DMS 273 (cell line): ENCODE data around the gene CR1L.
"Not testable (repeated sequence)": the region's sequence is repeated elsewhere in the genome, so short reads cannot be mapped to it uniquely, and the experiment has no call there.

ENCODE experiments used
- DNase-seq: peaks from one replicate; lab custom pipeline; 2025; ENCODE audit not compliant: unreplicated experiment; lab: John Stamatoyannopoulos, UW

The CR1L gene

DNA sequence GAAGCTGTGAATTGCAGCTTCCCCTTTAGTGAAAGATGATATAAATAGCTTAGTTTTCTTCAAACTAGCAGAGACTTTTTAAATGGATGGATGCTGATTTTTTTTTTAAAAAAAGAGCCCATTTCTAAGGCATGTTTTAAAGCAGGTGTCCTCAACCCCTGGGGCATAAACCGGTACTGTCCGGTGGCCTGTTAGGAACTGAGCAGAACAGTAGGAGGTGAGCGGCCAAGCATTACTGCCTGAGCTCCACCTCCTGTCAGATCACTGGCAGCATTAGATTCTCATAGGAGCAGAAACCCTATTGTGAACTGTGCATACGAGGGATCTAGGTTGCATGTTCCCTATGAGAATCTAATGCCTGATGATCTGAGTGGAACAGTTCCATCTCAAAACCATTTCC lies 31.2 kb downstream of the CR1L start:
- DNase-seq: no peak

DNA sequence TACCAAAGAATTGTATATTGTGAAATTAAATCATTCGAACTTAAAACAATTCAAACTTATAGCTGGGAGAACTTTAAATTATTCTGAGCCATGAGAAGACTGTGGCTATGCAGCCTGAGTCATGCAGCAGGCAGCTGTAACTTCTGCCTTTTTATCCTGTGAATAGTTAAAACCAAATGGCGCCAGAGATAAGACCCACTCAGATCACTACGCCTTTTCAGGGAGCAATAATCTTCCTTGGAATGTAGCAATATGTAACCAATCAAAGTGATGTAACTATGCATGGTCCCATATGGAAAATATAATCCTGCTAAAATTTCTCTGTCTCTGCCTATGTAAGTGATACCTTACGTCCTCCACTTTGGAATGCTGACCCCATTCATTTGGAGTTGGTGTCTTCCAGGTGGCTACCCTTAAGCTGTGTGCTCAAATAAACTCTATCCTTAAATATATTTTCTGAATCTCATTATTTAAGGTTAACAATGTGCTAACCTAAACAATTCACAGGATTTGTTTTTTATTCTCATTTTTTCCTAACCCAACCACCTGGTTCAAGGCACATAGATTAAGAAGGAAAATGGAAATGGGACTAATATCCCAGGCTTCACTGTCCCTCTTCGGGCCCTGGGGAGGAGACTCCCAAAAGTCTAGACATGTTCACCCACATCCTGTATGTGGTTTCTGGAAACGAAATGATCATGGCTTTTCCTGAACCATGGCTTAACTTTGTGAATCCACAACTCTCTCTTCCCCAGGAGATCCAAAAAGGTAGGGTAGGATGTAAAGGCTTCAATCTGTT lies 35.9 kb downstream of the CR1L start:
- DNase-seq: not testable (repeated sequence)

DNA sequence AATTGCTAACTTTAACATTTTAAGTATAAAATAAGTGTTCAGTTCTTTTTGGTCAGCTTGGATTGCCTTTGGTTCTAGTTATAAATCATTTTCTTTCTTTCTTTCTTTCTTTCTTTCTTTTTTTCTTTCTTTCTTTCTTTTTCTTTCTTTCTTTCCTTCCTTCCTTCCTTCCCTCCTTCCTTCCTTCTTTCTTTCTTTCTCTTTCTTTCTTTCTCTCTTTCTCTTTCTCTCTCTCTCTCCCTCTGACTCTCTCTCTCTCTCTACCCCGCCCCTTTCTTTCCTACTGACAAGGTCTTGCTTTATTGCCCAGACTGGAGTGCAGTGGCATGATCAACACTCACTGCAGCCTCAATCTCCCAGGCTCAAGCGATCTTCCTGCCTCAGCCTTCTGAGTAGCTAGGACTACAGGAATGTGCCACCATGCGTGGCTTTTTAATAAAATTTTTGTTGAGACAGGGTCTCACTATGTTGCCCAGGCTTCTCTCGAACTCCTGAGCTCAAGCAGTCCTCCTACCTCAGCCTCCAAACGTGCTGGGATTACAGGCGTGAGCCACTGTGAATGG lies 38.0 kb downstream of the CR1L start:
- DNase-seq: not testable (repeated sequence)

DNA sequence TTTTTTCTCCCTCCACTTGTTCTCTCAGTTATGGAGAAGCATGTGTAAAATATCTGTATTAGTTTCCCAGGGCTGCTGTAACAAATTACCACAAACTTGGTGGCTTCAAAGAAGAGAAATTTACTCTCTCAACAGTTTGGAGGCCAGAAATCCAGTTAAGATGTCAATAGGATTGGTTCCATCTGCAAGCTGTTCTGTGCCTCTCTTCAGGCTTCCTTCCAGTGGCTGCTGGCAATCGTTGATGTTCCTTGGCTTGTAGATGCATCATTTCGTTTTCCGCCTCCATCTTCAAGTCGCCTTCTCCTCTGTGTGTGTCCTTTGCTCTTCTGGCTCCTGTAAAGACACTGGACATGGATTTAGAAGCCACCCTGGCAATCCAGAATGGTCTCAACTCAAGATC lies 45.6 kb downstream of the CR1L start:
- not testable (repeated sequence) for DNase-seq

DNA sequence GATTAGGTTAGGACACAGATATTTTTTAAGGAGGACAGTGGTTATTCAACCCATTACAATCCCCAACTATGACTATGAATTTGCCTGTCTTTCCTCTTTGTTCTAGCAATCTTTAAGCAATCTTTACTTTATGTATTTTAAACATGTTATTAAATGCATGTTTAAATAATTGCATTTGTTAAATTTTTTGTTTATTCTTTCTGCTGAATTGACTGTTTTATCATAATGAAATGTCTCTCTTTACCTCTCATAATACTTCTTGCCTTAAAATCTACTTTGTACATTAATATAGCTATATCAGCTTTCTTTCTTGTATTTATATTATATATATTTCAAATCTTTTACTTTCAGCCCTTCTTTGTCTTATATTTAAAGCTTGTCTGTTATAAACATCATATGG lies 46.1 kb downstream of the CR1L start:
- DNase-seq: no peak

DNA sequence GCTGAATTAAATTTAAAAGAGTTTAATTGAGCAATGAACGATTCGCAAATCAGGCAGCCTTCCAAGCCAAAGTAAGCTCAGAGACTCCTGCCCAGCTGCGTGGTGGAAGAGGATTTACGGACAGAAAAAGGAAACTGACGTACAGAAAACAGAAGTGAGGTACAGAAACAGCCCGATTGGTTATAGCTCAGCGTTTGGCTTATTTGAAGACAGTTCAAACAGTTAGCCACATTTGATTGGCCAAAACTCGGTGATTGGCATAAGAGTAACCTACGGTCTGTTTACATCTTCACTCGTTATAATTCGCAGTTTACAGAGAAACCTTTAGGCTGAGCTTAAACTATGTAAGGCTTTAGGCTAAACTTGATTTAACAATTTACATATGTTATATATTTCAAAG lies 46.9 kb downstream of the CR1L start:
- no peak for DNase-seq

DNA sequence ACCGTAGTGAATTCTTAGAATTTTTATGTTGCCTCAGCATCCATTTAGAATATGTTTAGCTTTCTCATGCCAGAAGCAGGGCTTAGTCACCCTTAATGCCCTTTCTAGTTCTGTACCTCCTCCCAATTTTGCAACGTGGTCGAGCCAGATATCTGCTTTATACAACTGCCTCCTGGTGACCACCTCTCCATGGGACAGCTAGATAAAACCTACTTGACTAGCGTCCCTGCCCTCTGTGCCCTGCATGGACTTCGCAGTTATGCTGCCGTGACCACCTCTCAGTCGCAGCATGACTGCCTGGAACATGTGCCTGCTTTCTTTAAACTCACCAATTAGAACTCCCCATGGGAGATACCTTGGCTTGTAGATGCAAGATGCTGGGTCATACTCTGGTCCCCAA lies 47.4 kb downstream of the CR1L start:
- DNase-seq: not testable (repeated sequence)

DNA sequence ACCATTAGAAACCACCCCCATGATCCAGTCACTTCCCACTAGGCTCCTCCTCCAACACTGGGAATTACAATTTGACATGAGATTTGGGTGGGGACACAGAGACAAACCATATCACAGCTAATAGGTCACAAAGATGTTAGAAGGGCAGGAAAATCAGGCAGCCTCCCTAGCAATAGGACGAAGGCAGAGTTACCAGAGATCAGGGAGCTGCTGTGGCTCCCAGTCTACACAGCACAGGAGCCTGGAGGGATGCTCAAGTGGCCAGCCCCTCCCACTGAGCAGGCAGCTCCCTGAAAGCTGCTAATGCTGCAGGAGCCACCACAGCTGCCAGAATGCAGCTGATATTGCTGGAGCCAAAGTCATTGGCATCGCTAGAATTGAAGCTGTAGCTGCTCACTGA lies 51.0 kb downstream of the CR1L start:
- no peak for DNase-seq

DNA sequence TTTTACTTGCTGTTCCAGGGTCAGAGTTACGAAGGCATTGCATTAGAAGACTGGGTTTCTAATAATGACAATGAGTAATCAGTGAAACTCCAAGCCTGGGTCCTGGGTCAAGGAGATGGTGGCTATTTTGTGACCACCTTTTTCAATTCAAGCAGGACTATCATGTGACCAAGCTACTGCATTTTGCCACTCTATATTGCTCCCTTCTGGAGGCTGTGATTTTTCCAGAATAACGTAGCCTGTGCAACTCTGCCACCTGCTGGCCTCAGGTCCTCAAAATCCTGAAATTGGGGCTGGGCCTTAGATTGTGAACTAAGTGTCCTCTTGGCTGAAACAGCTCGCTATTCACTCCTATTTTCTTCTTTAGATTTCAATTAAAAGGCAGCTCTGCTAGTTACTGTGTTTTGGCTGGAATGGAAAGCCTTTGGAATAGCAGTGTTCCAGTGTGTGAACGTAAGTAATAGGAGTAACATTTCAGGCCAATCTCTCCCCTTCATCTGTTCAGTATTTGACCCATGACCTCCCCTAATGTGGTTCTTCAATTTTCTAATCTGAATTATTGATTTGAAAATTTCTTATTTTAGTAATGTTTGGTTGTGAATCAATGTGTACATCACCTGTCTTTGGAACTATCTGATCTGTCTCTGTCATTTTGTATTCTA lies 54.0 kb downstream of the CR1L start:
- DNase-seq: peak; percentile 80

DNA sequence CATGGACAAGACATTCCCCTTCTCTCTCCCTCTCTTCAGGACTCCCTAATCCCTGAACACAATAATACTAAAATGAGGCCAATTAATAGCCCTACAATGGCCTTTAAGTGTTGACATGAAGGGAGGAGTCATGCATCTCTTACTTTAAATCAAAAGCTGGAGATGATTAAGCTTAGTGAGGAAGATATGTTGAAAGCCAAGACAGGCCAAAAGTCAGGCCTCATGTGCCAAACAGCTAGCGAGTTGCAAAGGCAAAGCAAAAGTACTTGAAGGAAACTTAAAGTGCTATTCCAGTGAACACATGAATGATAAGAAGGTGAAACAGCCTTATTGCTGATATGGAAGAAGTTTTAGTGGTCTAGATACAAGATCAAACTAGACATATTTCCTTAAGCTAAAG lies 57.4 kb downstream of the CR1L start:
- no peak for DNase-seq

DNA sequence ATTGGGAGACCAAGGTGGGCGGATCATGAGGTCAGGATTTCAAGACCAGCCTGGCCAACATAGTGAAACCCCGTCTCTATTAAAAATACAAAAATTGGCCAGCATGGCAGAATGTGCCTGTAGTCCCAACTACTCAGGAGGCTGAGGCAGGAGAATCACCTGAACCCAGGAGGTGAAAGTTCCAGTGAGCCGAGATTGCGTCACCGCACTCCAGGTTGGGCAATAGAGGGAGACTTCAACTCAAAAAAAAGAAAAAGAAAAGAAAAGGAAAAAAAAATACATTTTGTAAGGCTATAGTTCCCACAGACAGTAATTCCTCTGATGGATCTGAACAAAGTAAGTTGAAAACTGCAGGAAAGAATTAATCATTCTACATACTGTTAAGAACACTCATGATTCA lies 58.8 kb downstream of the CR1L start:
- no peak for DNase-seq

DNA sequence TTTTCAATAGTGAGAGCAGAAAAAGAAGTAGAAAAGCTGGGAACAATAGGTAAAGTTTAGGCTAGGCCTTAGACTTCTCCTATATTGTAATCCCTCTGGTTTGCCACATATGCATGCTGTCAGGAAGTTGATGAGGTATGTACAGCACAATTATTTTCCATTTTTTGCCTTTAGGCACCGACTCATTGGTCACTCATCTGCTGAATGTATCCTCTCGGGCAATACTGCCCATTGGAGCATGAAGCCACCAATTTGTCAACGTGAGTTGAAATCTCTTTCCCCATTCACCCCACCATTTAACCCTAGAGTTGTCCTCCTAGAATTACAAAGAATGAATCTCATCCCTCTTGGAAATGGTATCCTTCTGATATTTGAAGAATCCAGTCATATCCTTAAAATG lies 63.1 kb downstream of the CR1L start:
- DNase-seq: not testable (repeated sequence)

DNA sequence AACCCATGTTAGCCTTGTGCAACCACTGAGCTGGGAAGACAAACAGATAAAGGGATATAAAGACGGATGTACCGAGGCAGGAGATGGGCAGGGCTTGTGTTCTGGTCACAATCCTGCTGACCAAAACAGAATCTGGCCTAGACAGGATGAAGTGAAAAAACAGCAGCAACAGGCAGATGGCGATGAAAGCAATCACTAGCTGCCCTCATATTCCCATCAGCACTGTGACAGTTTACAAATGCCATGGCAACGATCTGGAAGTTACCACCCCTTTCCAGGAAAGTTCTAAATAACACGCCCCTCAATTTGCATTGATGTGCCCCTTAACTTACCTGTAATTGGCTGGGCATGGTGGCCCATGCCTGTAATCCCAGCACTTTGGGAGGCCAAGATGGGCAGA lies 66.4 kb downstream of the CR1L start:
- DNase-seq: peak; percentile 37

DNA sequence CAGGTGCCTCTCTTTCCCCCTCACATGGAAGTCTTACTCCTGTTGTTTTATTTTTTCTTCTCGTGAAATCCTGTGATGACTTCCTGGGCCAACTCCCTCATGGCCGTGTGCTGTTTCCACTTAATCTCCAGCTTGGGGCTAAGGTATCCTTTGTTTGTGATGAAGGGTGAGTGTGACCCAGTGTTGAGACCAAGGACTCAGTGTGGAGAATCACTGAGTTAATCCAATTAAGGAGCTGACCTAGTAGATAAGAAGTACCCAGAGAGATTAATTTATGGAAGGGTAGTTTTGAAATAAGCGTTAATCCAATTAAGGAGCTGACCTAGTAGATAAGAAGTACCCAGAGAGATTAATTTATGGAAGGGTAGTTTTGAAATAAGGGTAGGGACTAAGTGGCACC lies 67.8 kb downstream of the CR1L start:
- not testable (repeated sequence) for DNase-seq

DNA sequence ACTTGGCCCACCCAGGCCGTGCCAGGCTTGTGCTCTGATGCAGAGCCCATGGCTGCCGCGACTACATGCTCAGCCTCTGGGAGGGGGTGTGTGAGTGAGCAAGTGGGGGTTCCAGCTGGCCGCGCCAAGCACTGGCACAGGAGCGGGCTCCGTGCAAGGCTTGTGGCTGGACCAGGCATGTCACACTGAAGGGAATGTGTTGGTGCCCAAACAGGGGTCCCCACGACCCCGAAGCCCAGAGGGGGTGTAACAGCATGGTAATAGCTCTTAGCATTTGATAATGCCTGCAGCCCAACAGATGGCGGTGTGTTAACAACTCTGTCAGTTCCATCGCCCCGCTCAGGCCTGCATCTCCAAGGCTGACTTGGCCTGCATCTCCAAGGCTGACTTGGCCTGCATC lies 68.6 kb downstream of the CR1L start:
- DNase-seq: no peak

DNA sequence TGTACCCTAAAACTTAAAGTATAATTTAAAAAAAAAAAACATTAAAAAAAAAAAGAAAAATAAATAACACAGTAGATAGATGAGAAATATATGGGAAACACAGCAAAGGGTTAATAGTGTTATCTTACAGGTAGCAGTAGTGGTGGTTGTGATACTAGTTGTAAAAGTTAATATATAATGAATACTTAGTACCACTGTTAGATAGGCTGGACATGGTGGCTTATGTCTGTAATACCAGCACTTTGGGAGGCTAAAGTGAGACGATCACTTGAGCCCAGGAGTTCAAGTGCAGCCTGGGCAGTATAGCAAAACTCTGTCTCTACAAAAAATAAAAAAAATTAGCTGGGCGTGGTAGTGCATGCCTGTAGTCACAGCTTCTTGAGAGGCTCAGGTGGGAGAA lies 74.3 kb downstream of the CR1L start:
- no peak for DNase-seq

DNA sequence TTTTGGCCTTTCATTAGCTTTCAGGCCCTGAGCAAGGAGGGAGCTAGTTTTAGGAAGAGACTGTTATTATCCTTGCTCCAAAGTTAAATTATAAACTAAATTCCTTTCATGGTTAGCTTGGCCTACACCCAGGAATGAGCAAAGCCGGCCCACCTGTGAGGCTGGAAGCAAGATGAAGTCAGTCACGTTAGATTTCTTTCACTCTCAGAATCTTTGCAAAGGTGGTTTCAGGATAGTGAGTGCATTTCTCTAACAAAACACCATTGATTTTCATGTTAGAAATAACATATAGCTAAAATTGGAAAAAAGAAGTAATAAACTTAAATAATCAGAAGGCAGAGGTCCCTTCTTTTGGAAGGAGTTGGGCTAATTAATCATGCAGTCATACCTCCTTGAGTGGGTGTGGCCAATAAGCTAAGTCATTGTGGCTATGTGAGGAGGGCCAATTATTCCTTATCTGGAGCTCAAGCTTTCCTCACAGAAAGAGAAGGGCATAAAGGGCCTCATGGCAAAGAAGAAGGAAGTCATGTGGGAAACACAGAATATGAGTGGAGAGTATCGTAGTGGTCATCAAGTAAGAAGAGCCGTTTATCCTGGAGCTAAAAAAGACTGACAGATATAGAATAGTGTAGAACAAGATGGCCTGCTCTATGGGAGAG lies 83.4 kb downstream of the CR1L start:
- not testable (repeated sequence) for DNase-seq

DNA sequence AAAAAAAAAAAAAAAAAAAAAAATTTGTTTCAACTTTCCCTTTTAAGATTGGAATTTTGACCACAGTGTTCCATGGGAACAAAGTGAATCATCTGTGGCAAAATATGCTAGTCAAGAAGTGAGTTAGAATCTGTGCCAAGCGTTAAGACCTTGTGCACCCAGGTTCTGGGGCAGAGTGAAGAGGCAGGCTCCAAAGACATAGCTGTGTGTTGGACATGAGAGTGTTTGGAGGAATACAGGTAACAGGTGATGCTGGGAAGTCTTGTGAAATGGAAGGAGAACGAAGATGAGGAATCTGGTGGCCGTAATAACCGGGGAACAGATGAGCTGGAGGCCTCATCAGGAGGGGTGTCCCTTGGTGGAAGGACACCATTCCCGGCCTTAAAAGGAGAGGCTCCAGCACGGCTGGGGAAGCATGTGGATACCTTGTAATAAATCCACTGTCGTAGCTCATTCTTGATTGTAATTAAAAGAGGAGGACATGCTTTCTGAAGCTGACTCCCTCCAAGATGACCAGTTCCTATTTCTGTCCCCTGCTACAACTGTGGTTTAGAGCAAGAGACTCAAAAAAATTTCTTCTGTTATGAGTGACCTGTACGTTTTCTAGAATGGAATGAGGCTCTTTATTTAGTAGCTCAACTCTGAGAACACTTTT lies 92.7 kb downstream of the CR1L start:
- DNase-seq: not testable (repeated sequence)

DNA sequence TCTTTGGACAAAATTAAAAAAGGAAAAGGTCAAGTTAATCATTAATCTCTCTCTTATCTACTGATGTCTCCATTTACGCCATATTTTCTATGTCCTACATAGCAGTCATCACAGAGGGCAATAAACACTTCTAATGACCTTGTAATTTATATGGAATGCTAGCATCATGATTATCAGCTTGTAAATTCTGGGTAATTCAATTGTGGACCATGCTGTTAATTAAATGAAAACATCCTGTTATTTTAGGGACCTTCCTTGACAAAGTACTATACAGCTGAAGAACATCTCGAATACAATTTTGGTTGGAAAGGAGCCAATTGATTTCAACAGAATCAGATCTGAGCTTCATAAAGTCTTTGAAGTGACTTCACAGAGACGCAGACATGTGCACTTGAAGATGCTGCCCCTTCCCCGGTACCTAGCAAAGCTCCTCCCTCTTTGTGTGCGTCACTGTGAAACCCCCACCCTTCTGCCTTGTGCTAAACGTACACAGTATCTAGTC lies 93.3 kb downstream of the CR1L start:
- DNase-seq: not testable (repeated sequence)

DNA sequence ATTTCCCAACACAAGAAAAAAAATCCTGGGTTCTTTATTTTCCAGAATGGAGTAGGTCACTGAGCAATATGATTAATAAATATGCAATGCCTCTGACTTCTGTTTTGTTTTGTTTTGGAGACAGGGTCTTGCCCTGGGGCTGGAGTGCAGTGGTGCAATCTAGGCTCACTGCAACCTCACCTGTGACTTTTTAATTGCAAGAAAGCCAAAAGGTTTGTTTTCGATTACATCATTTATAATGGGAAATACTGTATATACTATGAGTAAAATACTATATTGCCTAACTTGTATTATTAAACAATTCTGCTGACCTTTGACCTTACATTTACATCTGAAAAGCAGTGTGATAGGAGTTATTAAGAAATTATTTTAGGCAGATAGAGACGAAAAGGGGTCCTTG lies 95.3 kb downstream of the CR1L start:
- no peak for DNase-seq
